ENCODE data around the gene ZBTB20. TPM values are rescaled to one million over a fixed set of nuclear protein-coding genes. Genes with fewer than 3 reads are reported as not detected.

ZBTB20 gene
- total RNA-seq, 1 donor from 2014 or later: 61.0 TPM

DNA sequence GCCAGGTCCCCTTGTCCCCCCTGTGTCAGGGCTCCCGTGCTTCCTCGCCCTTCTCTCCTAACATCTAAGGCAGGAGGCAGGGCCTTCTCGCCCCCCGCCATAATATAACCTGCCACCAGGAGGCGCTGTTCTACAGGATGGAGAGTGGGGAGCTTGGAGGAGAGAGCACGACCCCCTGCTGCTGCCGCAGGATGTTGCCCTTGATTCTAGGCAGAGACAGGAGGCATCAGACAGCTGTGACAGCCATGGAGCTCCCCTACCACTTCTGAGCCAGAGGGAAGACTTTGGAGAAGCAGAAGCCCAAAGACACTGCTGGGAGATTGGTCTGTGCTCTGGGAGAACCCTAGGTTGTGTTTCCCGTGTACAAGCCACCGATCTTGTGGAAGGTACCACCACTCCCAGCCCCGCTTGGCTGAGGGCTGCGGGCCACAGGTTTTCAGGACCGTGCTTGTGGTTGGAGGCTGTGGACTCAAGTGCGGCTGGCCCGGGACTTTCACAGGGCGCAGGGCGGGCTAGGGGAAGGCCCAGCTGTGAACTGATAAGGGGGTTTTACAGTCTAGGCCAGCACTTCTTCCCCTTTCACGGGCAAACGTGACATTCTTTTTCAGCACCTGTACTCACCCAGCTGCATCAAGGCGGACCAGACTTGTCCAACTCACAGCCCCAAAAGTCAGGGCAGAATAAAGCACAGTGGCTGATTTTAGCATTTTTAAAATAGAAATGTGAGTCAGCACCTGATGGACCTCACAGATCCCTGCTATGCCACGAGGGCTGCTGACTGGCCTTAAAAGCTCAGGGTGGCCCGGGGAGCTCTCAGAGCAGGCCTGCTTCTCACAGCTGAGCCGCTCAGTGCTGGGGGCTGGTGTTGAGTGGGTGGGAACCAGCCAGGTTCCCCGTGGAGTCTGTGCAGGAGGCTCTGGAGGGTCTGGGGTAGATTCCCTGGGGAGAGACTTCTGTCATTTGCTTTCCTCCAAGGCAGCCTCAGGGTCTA, 855.9 kb downstream of the ZBTB20 start:
- Histone ChIP-seq H3K4me3 (no peak overlapping the region), H3K4me1 (no peaks in the 10 kb centered on the region)
- peak; percentile 83 for ATAC-seq

DNA sequence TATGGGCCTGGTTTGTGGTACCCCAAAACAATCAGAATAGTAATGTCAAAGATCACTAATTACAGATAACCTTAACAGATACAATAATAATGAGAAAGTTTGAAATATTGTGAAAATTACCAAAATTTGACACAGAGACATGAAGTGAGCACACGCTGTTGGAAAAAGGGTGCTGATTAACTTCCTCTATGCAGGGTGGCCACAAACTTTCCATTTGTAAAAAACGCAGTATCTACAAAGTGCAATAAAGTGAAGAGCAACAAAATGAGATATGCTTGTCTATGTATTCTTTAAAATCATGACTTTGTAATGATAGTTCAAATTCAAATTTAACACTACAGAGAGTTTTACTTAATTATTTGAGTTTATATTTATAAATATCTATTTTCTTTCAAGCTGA, 860.8 kb downstream of the ZBTB20 start:
- DNase-seq (no peak), ATAC-seq (no peak)
- no peaks in the 10 kb centered on the region for H3K4me1 ChIP-seq
- no peaks in the 10 kb centered on the region for H3K9me3 ChIP-seq
- intact Hi-C loops (cut with DNase I): no loop called here
- no peak overlapping the region for H3K4me3 ChIP-seq
- TF ChIP-seq, protein P1, sequence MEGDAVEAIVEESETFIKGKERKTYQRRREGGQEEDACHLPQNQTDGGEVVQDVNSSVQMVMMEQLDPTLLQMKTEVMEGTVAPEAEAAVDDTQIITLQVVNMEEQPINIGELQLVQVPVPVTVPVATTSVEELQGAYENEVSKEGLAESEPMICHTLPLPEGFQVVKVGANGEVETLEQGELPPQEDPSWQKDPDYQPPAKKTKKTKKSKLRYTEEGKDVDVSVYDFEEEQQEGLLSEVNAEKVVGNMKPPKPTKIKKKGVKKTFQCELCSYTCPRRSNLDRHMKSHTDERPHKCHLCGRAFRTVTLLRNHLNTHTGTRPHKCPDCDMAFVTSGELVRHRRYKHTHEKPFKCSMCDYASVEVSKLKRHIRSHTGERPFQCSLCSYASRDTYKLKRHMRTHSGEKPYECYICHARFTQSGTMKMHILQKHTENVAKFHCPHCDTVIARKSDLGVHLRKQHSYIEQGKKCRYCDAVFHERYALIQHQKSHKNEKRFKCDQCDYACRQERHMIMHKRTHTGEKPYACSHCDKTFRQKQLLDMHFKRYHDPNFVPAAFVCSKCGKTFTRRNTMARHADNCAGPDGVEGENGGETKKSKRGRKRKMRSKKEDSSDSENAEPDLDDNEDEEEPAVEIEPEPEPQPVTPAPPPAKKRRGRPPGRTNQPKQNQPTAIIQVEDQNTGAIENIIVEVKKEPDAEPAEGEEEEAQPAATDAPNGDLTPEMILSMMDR (IDR thresholded peaks at IDR 0.05): no peak
- H3K36me3 ChIP-seq: no peaks in the 10 kb centered on the region
- H3K27ac ChIP-seq: no peak overlapping the region
- H3K27me3 ChIP-seq: no peaks in the 10 kb centered on the region

More for the DNA sequence above, 855.9 kb downstream of the ZBTB20 start:
- TF ChIP-seq, protein P1 (IDR thresholded peaks at IDR 0.05): peak; percentile 81
- H3K36me3 ChIP-seq: no peaks in the 10 kb centered on the region
- peak; percentile 76 for DNase-seq
- peak overlapping the region; percentile 30 for H3K27ac ChIP-seq
- no peaks in the 10 kb centered on the region for H3K27me3 ChIP-seq
- intact Hi-C loops (cut with DNase I): no loop called here
- no peaks in the 10 kb centered on the region for H3K9me3 ChIP-seq

DNA sequence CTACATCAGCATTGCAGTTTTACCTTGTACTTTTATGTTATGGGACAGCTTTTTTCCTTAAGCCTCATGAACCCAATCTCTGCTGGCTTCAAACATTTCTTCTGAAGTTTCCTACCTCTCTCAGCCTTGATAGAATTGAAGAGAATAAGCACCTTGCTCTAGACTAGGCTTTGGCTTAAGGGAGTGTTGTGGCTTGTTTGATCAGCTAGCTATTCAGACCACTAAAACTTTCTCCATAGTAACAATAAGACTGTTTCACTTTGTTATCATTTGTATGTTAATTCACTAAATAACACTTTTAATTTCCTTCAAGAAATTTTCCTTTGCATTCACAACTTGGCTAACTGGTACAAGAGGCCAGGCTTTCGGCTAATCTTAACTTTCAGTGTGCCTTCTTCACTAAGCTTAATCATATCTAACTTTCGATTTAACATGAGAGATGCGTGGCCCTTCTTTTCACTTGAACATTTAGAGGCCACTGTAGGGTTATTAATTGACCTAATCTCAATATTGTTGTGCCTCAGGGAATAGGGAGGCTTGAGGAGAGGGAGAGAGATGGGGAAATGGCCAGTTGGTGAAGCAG, 861.3 kb downstream of the ZBTB20 start:
- intact Hi-C loops (cut with DNase I): no loop called here
- Histone ChIP-seq H3K27me3 (no peaks in the 10 kb centered on the region), H3K9me3 (no peaks in the 10 kb centered on the region), H3K36me3 (no peaks in the 10 kb centered on the region), H3K4me3 (no peak overlapping the region), H3K27ac (no peak overlapping the region), H3K4me1 (no peaks in the 10 kb centered on the region)
- DNase-seq: no peak
- no peak for ATAC-seq
- TF ChIP-seq, protein P1 (IDR thresholded peaks at IDR 0.05): no peak

DNA sequence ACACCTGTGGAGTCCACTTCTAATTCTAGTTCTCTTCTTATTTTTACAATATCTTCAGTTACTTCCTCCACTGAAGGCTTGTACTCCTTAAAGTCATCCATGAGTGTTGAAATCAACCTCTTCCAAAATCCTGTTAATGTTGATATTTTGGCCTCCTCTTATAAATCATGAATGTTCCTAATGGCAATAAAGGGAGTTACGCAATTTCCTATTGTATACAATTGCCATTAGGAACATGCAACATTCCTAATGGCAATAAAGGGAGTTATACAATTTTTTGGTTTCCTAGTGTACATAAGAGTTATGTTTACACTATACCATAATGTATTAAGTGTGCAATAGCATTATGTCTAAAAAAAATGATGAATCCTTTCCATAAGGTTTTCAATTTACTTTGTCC, 862.4 kb downstream of the ZBTB20 start:
- H3K36me3 ChIP-seq: no peaks in the 10 kb centered on the region
- H3K4me3 ChIP-seq: no peak overlapping the region
- intact Hi-C loops (cut with DNase I): no loop called here
- no peaks in the 10 kb centered on the region for H3K27me3 ChIP-seq
- no peaks in the 10 kb centered on the region for H3K4me1 ChIP-seq
- DNase-seq (no peak), ATAC-seq (no peak)
- TF ChIP-seq, protein P1 (IDR thresholded peaks at IDR 0.05): no peak
- H3K9me3 ChIP-seq: no peaks in the 10 kb centered on the region
- H3K27ac ChIP-seq: no peak overlapping the region

Small RNAs within 50 kb of the gene (microRNA-seq; reads per million reads assigned to microRNA genes)
- 0.99 reads per million for gene MIR4796 (ENCODE audit: borderline microRNAs expressed)

All from upper lobe of right lung (tissue), 1 donor.